HepG2 (cell line): Measurements from ENCODE around the gene EXOC5. TPM values are rescaled to one million over a fixed set of nuclear protein-coding genes. Genes with fewer than 3 reads are reported as not detected.
A peak's percentile ranks its signal among the peaks of the same experiment; 100 is the strongest.

Experiments used
- ARNTL ChIP-seq: sonication (generic); formaldehyde crosslinking; IDR thresholded peaks from 2 replicates; pipeline ENCODE4 v1.4.0; 2020; ENCODE audit warnings: mild to moderate bottlenecking, missing genetic modification reagents
- ATF1 ChIP-seq: IDR thresholded peaks from 2 replicates; pipeline ENCODE4 v1.6.1; 2016; ENCODE audit warnings: mild to moderate bottlenecking, control low read depth
- ATF6 ChIP-seq: sonication (generic); formaldehyde crosslinking; conservative IDR thresholded peaks from 2 replicates; pipeline ENCODE4 v1.4.0; 2020; ENCODE audit warnings: missing genetic modification reagents
- CENPT ChIP-seq: sonication (generic); formaldehyde crosslinking; IDR thresholded peaks from 2 replicates; pipeline ENCODE4 v1.8.0; 2022; ENCODE audit warnings: low read depth, mild to moderate bottlenecking, moderate library complexity, missing genetic modification reagents
- FIP1L1 ChIP-seq: fragments of 200-400 bp; formaldehyde crosslinking; IDR thresholded peaks from 2 replicates; pipeline ENCODE4 v1.6.1; 2018; ENCODE audit warnings: low read depth, mild to moderate bottlenecking, low read length, moderate library complexity, borderline replicate concordance; ENCODE audit not compliant: insufficient read depth
- HNRNPH1 ChIP-seq: fragments of 200-400 bp; formaldehyde crosslinking; optimal IDR thresholded peaks from 2 replicates; pipeline ENCODE3; 2017; ENCODE audit warnings: mild to moderate bottlenecking, low read depth, low read length
- RNF2 ChIP-seq: fragments of 450-650 bp; conservative IDR thresholded peaks from 2 replicates; pipeline ENCODE4 v1.6.1; 2016; ENCODE audit warnings: low read depth
- RNF219 ChIP-seq: sonication (generic); formaldehyde crosslinking; IDR thresholded peaks from 2 replicates; pipeline ENCODE4 v1.5.0; 2020; ENCODE audit warnings: mild to moderate bottlenecking, missing genetic modification reagents
- SIN3A ChIP-seq: IDR thresholded peaks from 2 replicates; pipeline ENCODE4 v1.6.1; 2011; ENCODE audit warnings: low read depth, mild to moderate bottlenecking, control low read depth, low read length, borderline replicate concordance
- XRCC5 ChIP-seq: fragments of 200-400 bp; formaldehyde crosslinking; optimal IDR thresholded peaks from 2 replicates; pipeline ENCODE3; 2017; ENCODE audit warnings: mild to moderate bottlenecking, low read length
- ZFP91 ChIP-seq: sonication (generic); formaldehyde crosslinking; IDR thresholded peaks from 2 replicates; pipeline ENCODE4 v1.9.0; 2022; ENCODE audit warnings: missing genetic modification reagents, mild to moderate bottlenecking, borderline replicate concordance
- ZNF263 ChIP-seq: sonication (generic); formaldehyde crosslinking; IDR thresholded peaks from 2 replicates; pipeline ENCODE4 v1.4.0; 2020; ENCODE audit warnings: missing genetic modification reagents
- ZNF382 ChIP-seq: sonication (generic); formaldehyde crosslinking; IDR thresholded peaks from 2 replicates; pipeline ENCODE4 v1.5.0; 2020; ENCODE audit warnings: missing genetic modification reagents, mild to moderate bottlenecking, borderline replicate concordance
- ZNF503 ChIP-seq: sonication (generic); formaldehyde crosslinking; IDR thresholded peaks from 2 replicates; pipeline ENCODE4 v1.4.0; 2020; ENCODE audit warnings: missing genetic modification reagents
- ZNF557 ChIP-seq: sonication (generic); formaldehyde crosslinking; IDR thresholded peaks from 2 replicates; pipeline ENCODE4 v1.4.0; 2020; ENCODE audit warnings: missing genetic modification reagents
- ZNF614 ChIP-seq: IDR thresholded peaks from 2 replicates; pipeline ENCODE4 v1.6.1; 2018; ENCODE audit warnings: missing biosample characterization, missing genetic modification reagents, inconsistent platforms, borderline replicate concordance
- polyA plus RNA-seq, 8 experiments: library from polyadenylated mRNA; depleted of rRNA in 3 of 8; stranded (reverse) in 7 of 8; unstranded in 1 of 8; fragments of >200 nt; fragmentation: Illumina TruSeq in 4 of 8; extraction: Trizol in 4 of 8; gene quantifications; 2 replicates each; pipeline versions ENCODE4 v1.2.1 to v1.2.3, GENCODE V29; 2011 to 2016; ENCODE audit warnings: low read depth in 4 of 8, missing spikeins in 1 of 8, mixed read lengths in 1 of 8; ENCODE audit not compliant: insufficient read depth in 1 of 8
- total RNA-seq, 5 experiments: library from RNA; depleted of rRNA; stranded (reverse); fragments of >200 nt; fragmentation: Illumina TruSeq; extraction: Trizol; gene quantifications; 2 replicates each; pipeline ENCODE4 v1.2.3, GENCODE V29; 2016; ENCODE audit warnings: low read depth in 1 of 5
- TF ChIP-seq, protein P1 (sequence below): sonication (generic); formaldehyde crosslinking; IDR thresholded peaks from 2 replicates; pipeline ENCODE4 v1.8.1; 2022; ENCODE audit warnings: low read depth, mild to moderate bottlenecking, missing genetic modification reagents

The EXOC5 gene
- total and polyA plus RNA-seq, 2 of the 13 experiments (the other 11 are each of a cell fraction or from before 2014, with no cell fraction given), result 15.1 to 43.8 TPM

- TF ChIP-seq ARNTL (CRISPR knock-in tag), result peak; percentile 86
- no peak for TF ChIP-seq RNF2
- peak; percentile 22; the same call in 1 of the 2 replicates for TF ChIP-seq ZNF503 (CRISPR knock-in tag)
- TF ChIP-seq ATF1 (CRISPR knock-in tag), result peak; percentile 62
- TF ChIP-seq XRCC5, result peak; percentile 49
- TF ChIP-seq, protein P1, sequence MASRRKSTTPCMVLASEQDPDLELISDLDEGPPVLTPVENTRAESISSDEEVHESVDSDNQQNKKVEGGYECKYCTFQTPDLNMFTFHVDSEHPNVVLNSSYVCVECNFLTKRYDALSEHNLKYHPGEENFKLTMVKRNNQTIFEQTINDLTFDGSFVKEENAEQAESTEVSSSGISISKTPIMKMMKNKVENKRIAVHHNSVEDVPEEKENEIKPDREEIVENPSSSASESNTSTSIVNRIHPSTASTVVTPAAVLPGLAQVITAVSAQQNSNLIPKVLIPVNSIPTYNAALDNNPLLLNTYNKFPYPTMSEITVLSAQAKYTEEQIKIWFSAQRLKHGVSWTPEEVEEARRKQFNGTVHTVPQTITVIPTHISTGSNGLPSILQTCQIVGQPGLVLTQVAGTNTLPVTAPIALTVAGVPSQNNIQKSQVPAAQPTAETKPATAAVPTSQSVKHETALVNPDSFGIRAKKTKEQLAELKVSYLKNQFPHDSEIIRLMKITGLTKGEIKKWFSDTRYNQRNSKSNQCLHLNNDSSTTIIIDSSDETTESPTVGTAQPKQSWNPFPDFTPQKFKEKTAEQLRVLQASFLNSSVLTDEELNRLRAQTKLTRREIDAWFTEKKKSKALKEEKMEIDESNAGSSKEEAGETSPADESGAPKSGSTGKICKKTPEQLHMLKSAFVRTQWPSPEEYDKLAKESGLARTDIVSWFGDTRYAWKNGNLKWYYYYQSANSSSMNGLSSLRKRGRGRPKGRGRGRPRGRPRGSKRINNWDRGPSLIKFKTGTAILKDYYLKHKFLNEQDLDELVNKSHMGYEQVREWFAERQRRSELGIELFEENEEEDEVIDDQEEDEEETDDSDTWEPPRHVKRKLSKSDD (CRISPR knock-in tag), result no peak
- no peak for TF ChIP-seq FIP1L1
- TF ChIP-seq SIN3A, result peak; percentile 85
- TF ChIP-seq ZNF382 (CRISPR knock-in tag), result no peak
- no peak for TF ChIP-seq RNF219 (CRISPR knock-in tag)
- no peak for TF ChIP-seq ZNF557 (CRISPR knock-in tag)
- no peak for TF ChIP-seq CENPT (CRISPR knock-in tag)
- TF ChIP-seq HNRNPH1, result no peak
- TF ChIP-seq ZFP91 (CRISPR knock-in tag), result peak; percentile 95; the same call in 1 of the 2 replicates
- TF ChIP-seq ZNF614 (CRISPR knock-in tag), result no peak; the same call in 1 of the 2 replicates
- TF ChIP-seq ATF6 (CRISPR knock-in tag), result no peak; the same call in 1 of the 2 replicates
- 0 out of 2 replicates have a peak, but pooled peaks have one; percentile 9 for TF ChIP-seq ZNF263 (CRISPR knock-in tag)
Measured at GRCh38 chr14:57268161-57269069, at the start of gene EXOC5, which contains the start of gene AP5M1 (continued).
